Loucy (cell line): ENCODE results near the gene URI1.

Source experiments
- CTCF ChIP-seq: fragments of 200-600 bp; sonication (generic); conservative IDR thresholded peaks from 2 replicates; pipeline ENCODE4 v1.5.1; 2014; ENCODE audit warnings: mild to moderate bottlenecking, antibody characterized with exemption, low read length
- EZH2phosphoT487 ChIP-seq: fragments of 200-600 bp; IDR thresholded peaks from 2 replicates; pipeline ENCODE4 v1.6.1; 2018; ENCODE audit warnings: antibody characterized with exemption, mild to moderate bottlenecking, moderate library complexity, borderline replicate concordance

DNA sequence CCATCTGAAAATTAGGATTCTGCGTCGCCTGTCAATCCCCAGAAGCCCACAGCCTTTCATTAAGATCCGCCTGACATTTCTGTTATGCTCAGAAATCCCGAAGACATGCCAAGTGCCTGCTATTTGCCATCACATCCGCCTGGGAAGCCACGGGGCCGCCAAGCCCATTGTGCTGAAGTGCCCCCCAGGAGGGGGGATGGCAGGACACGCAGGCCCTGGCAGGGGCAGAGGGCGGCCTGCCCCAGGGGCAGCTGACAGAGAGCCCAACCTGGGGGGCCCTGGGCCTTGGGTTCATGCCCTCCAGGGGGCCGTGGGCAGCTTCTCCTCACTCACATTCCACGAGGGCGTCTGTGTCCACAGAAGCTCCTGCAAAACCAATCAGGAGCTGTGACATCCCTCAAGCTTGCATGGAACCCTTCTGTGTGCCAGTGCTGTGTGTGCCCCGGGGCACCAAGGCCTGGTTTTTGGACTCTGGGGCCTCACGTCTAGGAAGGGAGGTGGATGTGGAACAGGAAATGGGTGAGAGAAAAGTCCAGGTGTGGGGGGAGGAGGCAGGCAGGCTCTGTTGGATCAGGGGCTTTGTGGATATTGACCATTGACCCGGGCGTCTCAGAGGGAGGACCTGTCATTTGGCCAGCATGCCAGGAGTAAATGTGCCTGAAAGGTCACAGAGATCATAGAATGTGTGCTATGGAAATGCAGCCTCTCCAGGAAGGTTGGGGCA is 122.9 kb downstream of the URI1 start:
- TF ChIP-seq EZH2phosphoT487, result no peak
- TF ChIP-seq CTCF, result no peak
